CD4-positive, alpha-beta T cell treated with Interferon gamma for 1 hour (primary cell): ENCODE results near the gene LRIG3.
"Not testable (repeated sequence)": the region's sequence is repeated elsewhere in the genome, so short reads cannot be mapped to it uniquely, and the experiment has no call there.

ENCODE experiments used
- DNase-seq: peaks from one replicate; pipeline ENCODE4 v3.0.0-alpha.2; 2020

Gene LRIG3, protein sequence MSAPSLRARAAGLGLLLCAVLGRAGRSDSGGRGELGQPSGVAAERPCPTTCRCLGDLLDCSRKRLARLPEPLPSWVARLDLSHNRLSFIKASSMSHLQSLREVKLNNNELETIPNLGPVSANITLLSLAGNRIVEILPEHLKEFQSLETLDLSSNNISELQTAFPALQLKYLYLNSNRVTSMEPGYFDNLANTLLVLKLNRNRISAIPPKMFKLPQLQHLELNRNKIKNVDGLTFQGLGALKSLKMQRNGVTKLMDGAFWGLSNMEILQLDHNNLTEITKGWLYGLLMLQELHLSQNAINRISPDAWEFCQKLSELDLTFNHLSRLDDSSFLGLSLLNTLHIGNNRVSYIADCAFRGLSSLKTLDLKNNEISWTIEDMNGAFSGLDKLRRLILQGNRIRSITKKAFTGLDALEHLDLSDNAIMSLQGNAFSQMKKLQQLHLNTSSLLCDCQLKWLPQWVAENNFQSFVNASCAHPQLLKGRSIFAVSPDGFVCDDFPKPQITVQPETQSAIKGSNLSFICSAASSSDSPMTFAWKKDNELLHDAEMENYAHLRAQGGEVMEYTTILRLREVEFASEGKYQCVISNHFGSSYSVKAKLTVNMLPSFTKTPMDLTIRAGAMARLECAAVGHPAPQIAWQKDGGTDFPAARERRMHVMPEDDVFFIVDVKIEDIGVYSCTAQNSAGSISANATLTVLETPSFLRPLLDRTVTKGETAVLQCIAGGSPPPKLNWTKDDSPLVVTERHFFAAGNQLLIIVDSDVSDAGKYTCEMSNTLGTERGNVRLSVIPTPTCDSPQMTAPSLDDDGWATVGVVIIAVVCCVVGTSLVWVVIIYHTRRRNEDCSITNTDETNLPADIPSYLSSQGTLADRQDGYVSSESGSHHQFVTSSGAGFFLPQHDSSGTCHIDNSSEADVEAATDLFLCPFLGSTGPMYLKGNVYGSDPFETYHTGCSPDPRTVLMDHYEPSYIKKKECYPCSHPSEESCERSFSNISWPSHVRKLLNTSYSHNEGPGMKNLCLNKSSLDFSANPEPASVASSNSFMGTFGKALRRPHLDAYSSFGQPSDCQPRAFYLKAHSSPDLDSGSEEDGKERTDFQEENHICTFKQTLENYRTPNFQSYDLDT

DNA sequence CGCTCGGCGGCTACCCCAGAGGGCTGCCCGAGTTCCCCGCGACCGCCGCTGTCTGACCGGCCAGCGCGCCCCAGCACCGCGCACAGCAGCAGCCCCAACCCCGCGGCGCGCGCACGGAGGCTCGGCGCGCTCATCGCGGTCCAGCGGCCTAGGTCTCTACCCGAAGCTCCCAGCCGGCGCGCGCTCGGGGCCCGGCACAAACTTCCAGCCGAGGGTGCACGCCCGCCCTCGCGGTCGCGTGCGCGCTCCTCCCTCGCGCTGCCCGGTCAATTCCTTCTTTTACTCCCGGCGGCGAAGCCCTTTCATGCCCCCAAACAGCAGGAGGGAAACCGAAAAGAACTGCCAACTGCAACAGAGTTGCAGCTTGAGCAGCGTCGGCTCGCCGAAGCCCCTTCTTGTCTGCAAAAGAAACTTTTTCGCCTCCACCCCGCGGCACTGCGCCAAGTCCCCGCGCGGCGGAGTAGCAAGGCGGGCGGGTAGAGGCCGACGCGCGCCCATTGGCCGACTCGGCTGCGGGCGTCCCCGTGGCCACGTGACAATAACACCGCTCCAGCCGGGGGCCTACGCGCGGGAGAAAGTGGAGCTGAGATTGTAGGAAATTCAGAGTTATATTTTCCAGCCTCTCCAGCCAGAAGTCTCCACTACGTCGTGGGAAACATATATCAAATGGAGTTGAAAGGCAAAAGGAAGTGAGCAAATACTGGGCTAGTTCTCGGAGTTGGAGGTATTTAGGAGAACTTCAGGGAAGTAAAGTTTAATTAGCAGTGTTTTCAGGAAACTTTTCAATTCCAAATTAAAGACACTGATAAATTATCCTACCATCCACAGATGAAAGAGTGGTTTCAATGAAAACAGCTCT, at the start of gene LRIG3:
Gene LRIG3 (minus strand): TSS at position 403 of the 859 bp plus-strand sequence. CDS start 269 bp downstream, at position 134.
- DNase-seq, result no peak

DNA sequence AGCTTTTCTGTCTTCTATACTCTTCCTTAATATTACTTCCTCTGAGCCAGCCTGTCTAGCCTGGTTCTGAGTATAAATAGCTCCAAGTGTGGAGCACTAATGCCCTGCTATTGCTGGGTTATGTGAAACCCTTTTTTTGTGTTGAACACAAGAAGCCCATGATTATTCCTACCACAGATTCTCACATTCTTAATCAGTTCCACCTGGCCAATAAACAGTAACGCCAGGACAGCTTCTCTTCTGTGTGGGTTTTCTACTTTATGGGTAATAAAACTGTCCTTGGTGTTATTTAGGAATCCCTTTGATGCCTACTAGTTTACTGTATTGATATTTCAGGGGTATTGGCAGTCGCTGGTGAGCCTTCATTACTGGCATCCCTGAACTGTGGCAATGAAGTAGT, 48.9 kb upstream of the LRIG3 start:
- no peak for DNase-seq

DNA sequence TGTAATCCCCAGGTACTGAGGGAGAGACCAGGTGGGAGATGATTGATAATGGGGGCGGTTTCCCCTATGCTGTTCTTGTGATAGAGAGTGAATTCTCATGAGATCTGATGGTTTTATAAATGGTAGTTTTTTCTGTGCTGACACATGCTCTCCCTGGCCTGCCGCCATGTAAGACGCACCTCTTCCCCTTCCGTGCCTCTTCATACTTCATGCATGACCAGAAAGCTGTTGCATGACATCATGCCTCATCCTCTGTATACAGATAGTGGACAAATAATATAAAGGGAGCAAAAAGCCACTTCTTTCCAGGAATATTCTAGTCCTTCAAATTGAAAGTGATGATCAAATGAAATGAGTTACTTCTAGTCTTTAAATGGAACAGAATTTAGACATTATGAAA, 47.3 kb upstream of the LRIG3 start:
- no peak for DNase-seq

DNA sequence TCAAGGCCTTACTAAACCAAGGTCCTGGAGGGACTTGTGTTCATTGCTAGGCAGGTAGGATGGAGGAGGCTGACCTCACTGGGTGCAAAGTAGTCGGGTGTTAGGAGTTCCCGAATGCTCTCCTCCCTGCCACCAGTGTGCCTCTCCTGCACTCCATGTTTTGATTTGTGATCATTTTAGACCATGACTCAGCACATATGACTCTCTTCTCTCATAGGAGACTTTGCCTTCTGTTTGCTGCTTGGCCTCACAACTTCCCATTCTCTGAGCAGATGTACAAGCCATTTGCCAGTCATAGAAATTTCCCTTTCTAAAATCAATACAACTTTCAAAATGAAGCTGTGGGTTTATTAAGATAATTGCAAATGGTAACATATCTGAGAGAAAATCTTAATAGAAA, 46.6 kb upstream of the LRIG3 start:
- no peak for DNase-seq

DNA sequence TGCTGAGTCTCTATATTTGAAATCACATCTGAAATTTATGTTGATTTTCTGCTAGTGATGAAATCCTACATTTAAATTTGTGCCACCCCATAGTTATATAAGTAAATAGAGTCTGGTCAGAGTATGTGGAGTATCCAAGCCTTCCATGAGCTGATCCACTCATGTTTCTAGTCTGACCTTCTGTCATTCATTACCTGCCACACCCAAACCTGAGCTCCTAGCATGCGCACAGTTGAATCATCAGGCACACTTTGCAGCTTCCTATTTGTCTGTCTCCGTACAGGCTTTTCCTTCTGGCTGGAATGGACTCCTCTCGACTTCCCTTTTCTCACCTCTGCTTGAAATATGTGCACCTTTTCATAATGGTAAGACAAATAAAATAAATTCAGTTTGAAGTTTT, 45.3 kb upstream of the LRIG3 start:
- no peak for DNase-seq

DNA sequence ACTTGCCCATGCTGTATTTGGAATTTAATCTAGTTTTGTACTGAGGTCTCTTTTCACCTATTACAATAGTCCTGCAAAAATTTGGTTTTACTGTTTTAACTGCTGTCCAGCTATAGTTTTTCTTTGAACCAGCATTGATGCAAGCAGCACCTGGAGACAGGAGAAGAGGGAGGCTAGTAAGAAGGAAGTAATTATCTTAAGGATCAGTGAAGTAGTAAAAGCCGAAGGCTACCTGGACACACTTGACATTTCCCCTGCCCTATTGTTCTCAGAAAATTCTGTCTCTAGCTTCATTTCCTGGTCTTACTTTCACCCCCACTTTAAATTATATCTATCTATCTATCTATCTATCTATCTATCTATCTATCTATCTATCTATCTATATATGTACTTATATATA, 43.5 kb upstream of the LRIG3 start:
- DNase-seq, result no peak

DNA sequence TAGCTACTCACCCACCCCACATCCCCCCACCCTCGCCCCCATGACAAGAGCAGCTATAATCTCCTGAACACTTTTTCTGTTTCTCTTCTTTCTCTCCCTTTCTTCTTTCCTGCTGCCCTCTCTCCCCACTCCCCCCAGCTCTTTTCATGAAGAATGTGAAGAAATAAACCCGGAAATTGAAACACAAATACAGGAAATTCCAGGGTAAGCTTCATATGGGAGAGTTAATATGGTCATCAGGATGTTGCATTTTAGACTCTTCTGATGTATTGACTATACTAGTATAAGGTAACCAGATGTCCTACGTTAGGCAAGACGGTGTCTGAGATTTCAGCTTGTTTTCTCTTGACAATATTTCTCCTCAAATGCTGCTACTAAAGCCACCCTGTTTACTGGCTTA, 41.6 kb upstream of the LRIG3 start:
- no peak for DNase-seq

DNA sequence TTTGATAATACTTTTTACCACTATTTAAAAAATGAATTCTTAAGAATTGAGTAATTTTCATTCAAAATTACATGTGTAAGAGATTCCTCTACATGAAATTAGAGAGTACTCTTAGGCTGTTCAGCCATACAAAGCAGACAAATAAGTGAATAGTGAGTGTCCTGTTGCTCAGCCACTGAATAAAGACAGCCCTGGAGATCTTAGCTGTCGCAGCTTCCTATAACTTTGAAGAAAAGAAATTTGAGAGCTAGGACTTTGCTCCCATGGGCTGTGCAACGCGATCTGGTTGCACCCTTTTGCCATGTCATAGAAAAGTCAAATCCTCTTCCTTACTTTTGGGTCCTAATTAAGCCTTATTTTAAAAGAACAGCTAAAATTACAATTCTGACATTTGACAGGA, 40.9 kb upstream of the LRIG3 start:
- DNase-seq, result no peak

DNA sequence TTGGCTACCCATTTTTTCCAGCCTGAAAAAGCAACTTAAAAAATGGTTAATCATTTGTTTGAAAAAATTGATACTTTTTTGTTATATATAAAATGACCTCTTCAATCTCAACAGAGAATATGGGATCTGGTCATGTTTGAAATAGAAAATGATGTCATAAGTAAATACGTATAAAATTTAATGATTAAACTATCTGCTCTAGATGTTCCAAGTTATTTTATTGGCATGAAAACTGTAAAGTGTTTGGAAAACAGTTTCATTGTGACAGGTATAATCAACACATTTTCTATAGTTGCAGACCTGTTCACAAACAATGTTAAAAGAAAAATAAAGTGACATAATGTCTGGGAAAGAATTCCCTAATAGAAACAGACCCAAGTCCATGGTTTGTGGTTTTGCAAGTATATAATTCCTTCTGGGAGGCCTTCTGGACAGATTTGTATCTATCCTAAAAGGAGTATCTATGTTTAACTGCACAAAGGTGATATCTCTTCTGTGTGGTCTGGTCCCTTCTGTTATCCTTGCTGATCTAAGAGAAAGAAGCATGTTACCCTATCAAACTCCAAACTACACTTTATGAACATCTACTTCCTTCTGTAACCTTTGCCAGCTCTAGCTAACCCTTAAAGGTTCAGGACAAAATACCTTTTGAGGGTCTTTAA, 39.5 kb upstream of the LRIG3 start:
- no peak for DNase-seq

DNA sequence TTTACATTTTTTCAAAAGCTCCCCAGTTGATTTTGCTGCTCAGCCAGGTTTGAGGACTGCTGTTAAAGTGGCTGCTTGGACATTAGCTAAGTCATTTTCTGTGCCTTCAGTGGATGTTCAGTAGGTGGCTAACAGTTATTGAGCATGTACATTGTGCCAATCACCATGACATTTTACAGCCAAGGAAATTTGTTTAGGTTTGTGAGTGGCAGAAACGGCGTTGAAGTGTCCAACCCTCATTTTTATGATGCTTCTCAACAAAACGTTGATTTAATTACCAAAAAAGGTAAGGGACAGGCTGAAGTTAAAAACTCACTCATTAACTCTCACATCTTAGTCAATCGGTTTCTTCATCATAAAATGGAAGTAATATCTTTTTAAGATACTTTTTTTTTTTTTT, 37.0 kb upstream of the LRIG3 start:
- no peak for DNase-seq

DNA sequence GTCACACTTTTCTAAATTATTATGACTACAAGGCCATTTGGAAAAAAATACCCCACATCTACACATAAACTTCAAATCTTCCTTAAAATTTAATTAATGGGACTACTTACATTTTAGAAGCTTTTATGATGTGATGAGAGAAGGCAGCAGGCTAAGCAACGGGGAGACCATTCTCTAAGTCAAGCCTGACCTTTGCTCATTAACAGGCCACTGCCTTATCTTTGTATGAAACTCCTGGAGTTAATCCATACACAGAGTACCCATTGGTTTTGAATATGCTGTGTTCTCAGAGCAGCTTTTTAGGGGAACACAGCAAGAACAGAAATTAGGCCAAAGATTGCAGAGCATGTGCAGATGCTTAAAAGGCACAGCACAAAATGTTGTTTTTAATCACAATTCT, 35.5 kb upstream of the LRIG3 start:
- no peak for DNase-seq

DNA sequence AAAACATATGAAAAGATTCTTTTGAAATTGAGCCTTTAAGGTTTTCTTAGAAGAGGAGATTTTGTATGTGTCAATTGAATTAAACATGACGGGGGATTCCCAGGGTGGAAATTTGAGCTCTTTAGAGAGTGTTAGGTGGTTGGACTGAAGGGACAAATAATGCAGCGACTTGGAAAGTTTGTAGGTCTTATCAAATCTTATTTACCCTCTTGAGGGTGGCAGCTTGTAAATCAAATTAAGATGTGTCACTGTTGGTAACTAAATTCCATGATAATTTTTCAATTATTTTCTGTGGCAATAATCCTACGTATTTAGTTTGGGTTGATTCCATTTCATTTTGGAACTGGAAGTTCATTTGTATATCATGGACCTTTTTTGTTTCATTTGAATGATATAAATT, 33.7 kb upstream of the LRIG3 start:
- DNase-seq, result no peak

DNA sequence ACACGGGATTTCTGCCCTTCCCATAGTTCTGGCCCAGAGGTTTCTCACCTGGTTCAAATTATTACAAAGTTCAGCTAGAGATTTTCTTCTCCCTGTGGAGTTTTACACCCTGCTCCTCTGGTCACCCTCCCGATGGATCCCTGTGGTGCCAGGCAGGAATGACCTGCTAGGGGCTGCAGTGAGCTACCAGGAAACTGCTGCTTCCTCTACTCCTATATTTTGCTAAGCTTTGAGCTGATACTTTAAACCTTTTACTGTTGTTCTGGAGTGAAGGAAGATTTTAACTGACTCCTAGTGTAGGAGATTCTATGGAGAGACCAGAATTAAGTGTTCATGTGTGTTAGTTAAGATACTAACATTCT, 30.4 kb upstream of the LRIG3 start:
- DNase-seq, result no peak

DNA sequence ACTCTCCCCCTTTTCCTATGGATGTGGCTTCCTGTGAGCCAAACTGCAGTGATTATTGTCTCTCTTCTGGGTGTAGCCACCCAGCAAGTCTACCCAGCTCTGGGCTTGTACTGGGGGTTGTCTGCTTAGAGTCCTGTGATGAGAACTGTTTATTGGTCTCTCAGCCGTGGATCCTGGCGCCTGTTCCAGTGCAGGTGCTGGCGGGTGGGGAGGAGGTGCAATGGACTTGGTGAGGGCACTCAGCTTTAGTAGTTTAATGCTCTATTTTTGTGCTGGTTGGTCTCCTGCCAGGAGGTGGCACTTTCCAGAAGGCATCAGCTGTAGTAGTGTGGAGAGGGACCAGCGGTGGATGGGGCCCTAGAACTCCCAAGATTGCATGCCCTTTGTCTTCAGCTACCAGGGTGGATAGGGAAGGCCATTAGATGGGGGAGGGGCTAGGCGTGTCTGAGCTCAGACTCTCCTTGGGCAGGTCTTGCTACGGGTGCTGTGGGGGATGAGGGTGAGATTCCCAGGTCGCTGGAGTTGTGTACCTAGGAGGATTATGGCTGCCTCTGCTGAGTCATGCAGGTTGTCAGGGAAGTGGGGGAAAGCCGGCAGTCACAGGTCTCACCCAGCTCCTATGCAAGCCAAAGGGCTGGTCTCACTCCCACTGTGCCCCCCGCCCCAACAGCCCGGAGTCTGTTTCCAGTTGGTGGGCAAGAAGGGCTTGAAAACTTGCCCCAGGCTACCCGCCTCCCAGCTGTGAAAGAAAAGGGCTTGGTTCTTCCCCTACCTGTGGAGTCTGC, 29.8 kb upstream of the LRIG3 start:
- DNase-seq, result not testable (repeated sequence)

DNA sequence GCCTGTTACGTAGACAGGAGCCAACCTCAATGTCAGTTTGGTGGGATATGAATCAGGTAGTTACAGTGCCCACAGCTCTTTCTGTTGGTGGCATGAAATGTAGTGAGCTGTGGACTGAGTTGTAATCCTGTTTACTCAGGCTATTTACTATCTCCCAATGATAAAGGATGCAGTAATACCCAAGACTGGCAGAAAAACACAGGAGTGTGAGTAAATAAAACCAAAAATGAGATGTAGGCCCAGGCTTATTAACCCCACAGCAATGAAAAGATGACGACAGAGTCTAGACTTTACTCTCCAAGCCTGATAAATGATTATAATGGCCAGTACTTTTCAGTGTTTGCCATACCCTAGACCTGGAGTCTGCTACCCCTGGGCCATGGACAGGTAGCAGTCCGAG, 22.8 kb upstream of the LRIG3 start:
- DNase-seq, result no peak

DNA sequence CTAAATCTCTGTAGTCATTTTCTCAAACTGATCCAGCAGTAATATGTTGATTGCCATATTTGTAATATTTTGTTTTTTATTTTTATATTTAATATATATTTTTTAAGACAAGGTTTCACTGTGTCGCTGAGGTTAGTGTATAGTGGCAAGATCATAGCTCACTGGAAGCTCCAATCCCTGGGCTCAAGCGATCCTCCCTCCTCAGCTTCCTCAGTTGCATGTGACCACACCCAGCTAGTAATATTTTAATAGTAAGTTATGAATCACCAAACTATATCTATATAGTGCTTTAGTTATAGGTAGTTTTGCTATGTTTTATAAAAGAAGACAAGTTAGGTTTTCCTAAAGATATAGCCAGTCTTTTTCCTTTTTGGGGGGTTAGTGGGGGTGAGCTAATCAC, 22.0 kb upstream of the LRIG3 start:
- no peak for DNase-seq

DNA sequence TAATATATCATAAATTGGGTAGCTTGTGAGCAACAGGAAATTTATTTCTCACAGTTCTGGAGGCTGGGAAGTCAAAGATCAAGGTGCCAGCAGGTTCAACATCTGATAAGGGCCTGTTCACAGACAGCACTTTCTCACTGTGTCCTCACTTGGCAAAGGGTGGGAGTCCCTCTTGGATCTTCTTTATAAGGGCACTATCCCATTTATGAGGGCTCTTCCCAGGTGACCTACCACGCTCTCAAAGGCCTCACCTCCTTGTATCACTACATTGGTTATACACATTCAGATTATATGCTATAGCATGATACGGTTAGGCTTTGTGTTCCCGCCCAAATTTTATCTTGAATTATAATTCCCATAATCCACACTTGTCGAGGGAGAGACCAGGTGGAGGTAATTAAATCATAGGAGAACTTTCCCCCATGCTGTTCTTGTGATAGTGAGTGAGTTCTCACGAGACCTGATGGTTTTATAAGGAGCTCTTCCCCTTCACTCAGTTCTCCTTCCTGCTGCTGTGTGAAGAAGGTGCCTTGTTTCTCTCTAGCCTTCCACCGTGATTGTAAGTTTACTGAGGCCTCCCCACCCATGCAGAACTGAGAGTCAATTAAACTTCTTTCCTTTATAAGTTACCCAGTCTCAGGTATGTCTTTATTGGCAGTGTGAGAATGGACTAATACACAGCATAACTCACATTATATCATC, 19.2 kb upstream of the LRIG3 start:
- no peak for DNase-seq

DNA sequence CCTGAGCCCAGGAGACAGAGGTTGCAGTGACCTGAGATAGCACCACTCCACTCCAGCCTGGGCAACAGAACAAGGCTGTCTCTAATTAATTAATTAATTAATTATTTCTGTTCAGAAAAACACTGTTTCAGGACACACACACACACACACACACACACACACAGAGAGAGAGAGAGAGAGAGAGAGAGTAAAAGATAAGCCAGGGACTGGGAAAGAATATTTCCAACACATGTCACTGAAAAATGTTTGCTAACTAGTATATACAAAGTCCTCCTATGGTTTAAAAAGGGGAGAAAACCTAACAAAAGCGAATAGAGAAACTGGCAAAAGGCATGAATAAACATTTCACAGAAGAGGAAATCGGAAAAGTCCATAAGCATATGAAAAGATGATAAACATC, 18.1 kb upstream of the LRIG3 start:
- no peak for DNase-seq

DNA sequence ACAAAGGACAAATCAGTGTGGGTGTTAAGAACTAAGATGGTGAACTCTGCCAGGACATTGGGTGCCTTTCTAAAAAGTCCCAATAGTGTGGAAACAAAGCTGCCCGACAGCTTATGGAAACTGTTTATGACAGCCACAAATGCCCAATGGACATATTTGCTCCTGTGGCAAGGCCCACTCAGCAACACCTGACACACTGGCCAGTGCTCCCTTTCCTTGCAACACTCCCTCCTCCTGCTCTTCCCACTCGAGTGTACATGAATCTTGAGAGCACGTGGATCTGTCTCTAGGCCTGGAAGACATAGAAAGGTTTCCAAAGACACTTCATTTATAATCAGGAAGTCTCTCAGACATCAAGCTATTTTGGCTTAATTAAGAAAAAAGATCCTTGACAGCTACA, 14.2 kb upstream of the LRIG3 start:
- no peak for DNase-seq

DNA sequence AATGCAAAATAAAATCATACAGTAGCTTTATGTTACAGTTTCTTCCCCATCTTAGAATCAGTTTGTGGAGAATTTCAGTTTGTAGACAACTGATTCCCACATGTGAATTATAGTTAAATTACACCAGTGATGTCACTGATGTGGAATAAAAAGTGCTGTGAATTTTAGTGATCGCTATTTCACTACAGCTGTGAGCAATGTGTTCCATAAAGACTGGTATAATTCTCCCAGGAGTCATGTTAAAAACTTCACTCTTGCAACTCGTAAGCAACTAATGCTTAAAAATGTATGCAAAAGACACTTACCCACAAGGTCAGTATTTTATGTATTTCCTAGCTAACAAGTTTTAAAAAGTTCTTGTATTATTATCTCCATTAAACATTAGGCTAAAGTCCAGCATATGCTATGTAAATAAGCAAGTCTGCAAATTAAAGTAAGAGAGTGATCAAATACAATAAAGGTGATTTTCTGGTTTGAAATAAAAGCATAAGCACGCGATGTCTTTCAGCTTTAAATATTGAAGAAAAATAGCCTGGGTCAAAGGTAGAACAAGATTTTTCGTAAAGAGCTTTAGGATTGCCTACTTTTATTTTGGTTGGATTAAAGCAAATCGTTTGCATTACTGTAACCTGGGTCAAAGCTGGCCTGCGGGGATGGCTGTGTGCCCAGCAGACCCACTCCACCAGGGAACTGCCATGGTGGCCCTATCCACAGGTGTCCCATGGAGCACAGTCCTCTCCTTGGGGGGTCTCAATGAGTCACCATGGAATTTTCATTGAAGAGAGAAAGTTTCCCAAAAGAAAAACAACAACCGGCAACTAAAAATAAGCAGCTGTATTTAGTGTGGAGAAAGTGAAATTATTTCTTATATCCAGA, 12.7 kb upstream of the LRIG3 start:
- no peak for DNase-seq
